Bone marrow (tissue), 2 donors: ENCODE results near the gene FHAD1.

ENCODE experiments used
- DNase-seq, 2 donors: peaks; one replicate each; lab custom pipeline; 2025; lab: John Stamatoyannopoulos, UW

FHAD1 gene

GRCh38 chr1:15246960-15247614 lies at the start of gene FHAD1:
TSS of gene FHAD1 (plus strand) at chr1:15247223. CDS start at chr1:15251785, 4,562 bp downstream.
- DNase-seq = no peak

DNA sequence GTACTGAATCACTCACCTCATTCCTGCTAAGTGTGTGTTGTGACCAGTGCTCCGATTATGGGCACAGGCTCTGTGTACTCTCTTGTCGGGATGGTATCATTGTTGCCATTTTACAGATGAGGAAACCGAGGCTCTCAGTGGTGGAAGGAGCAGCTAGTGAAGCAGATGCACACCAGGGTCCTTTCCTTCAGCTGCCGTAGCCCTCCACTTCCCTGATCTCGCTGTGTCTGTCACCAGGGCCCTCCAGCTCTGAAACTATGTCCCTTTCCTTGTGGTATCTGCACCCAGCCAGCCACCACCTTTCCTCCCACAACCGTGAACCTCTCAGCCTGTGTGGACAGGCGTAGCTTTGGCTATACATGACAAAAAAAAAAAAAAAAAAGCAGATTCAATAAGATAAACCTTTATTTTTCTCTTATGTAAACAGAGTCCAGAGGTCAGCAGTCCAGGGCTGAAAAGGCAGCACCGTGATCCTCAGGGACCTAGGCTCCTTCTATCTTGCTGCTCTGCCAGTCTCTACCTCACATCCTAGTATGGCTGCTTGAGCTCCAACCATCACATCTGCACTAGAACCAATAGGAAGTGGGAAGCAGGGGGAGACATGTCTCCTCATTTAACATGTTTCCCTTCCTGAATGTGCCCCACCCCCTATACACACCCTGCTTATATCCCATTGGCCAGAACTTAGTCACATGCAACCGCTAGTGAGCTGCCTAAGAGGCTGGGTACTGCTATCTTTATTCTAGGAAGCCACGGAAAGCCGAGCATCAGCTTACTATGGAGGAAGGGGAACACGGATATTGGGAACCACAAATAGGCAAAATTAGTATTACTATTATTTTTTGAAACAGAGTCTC lies 49.2 kb upstream of the FHAD1 start:
- DNase-seq = no peak

DNA sequence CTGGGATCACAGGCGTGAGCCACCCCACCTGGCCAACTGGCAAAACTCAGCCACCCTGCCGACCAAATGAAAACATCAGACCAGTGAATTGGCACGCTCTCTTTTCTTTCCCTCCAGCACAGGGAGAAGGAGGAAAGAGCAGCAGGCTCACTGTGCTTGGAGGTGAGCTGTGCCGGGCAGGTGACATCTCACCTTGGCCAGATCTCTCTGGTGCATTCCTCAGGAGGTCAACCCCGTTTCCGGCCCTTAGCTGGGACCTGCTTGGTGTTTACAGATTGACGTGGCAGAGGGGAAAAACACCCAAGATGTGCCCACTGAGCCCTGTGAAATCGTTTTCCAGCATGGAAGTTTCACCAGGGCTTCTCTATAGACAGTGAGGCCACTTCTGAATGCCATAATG lies 48.3 kb upstream of the FHAD1 start:
- no peak for DNase-seq

DNA sequence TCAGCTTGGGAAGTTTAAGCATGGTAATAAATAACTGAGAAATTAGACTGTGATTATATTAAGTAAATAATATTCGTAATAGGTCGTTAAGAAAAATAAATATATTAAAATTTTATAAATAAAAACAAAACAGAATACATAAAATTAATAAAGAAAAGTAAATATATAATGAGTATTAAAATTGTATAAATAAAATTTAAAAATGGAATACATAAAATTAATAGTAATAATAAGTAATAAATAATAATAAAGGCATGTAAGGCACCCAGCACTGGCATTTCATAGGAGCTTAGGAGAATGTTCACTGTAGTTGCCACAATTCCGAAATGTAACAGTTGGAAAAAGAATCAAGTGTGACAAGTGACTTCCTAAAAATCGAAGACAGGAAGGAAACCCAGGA lies 45.8 kb upstream of the FHAD1 start:
- no peak for DNase-seq

DNA sequence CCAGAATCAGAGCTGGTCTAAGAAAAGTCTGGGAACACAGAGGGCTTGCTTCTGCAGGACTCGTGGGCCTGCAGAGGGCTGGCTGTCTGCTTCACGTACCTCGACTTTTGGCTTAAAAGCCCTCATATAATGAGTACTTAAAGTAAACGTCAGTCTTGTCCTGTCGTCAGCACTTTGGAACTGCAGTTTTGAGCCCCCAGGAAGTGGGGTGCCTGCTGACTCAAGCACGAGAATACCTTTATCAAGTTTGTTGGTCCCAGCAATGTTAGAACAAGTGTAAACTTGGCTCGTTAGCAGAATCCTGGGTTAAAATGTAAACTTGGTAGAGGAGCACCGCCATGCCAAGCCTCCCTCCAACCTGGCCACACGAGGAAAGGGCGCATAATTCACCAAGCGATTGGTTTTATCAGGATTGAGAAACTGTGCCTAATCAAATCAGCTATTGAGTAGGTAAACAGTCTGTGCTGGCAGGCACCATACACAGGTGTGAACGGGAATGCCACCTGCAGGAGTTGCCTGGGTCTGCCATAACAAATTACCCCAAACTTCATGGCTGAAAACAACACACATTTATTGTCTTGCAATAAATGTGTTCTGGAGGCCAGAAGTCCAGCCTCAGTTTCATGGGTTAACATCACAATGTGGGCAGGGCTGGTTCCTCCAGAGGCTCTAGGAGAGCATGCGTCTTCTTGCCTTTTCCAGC lies 45.0 kb upstream of the FHAD1 start:
- no peak for DNase-seq

DNA sequence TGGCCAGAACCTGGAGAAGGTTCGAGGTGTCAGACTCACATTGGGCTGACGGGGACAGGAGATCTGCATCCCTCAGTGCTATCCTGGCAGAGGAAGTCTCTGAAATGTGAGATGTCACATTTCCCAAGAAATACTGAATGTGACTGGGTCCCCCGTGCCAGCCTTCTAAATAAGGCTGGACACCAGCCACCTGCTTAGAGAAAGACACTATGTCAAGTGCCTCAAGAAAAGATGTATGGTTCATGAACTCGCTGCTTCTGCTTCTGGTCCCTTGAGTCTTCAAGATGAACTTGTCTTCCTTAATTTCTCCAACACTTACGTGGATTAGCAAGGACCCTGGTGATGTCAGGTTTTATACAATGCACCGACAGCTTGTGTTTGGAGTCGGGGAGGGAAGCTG lies 42.1 kb upstream of the FHAD1 start:
- DNase-seq = no peak

GRCh38 chr1:15205586-15206346 lies 41.3 kb upstream of the FHAD1 start:
- no peak for DNase-seq

DNA sequence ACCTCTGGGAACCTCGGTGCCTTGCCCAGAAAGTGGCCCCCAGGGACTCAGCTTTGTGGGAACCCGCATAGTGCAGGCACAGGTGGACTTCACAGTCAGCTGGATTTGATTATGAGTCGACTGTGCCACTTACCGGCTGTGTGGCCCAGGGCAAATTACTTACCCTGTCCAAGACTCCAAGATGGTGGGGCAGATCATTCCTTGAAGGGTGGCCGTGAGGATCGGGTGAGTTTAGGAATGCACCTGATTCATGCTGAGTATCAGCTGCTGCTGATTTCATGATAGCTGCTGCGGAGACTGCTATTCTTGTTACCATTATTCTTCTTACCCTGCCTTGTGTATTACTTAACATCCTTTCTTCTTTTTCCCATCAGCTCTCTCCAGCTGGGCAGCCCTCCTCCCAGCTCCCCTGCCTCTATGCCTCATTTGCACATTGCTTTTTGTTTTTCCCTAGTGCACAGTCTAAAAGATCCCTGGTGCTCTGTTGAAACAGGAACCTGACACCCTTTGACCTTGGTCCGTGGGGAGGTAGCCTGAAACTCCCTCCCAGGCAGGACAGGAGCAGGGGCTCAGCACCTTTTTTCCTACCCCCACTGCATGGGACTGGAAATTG lies 40.5 kb upstream of the FHAD1 start:
- DNase-seq = no peak

DNA sequence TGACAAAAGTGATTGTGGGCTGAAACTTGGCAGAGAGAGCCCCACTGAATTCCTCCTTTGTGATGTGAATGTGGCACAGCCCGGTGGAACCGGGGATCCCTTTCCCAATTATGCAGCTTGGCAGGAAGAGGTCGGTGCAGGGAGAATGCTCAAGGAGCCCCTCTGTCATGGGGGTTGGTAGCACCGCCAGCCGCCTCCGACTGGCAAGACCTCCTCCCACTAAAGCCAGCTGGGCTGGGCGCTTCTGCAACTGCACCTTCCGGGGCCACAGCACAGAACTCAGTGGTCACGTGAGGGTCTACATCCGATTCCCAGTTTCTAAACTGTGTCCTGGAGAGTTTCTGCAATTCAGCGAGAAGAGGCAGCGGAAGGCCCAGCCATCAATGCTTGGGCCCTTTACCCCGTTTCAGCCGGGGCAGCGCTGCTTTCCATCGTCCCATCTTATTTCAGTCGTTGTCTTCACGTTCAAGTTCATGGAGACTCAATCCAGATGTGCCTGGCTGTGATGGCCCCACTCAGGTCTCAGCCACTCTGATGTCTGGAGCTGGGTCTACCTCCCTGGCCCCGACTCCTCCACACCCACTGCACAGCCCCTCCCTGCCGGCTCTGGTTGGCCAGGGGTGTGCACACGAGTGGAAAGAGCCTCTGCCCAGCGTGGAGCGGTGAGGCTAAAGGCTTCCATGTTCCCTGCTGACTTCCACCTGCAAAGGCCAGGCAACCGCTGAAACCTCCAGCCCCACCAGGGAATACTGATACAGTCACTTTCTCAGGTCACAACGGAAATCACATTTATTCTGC lies 39.8 kb upstream of the FHAD1 start:
- no peak for DNase-seq

DNA sequence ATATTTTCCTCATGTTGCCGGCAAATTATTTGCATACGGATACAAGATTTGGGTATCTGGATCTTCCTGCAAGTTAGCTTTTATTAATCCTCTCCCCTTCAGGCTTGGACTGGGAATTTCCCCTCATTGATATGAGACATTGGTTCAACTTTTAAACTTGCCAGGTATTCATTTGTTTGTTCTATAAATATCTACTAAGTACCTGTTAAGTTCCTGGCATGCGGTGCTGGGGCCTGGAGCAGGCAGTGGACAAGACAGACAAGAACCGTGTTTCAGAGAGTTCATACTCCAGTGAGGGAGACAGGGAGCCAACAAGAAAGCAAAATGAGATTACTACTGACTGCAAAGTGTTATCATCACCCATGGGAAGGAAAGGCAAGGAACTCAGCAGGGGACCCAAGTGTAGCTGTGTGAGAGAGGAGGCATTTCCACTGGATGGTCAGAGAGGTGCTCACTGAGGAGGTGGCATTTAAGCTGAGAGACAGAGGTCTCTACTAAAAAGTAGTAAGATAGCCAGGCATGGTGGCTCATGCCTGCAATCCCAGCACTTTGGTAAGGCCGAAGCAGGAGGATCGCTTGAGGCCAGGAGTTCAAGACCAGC lies 39.1 kb upstream of the FHAD1 start:
- DNase-seq = no peak

DNA sequence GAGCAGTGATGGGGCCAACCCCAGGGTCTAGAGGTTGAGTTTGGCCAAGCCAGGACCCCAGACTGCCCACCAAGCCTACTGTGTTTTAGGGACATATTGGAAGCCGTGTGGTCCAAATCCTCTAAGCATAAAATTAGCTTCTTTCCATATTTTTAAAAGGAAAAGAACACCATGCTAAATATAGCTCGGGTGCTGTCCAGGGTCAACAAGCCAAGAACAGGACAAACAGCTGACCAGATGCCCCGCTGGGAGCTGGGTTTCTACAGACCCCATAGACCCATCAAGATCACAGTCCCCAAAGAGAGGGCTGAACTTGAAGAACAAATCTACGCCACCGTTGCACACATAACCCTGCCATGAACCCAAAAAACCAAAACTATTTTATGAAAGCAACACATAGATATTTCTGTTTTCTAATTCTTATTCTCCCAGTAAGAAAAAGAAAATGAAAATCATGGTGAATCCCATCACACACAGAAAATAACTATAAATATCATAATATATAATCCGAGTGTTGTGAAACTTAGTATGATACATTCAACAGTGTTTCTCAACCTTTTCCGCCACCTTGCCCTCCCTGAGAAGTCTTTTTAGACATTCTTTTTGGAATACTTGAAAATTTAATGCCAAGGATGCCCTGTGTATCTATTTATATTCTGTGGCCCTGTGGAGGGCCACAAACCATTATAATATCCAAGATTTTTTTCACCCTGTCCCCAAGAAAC lies 36.2 kb upstream of the FHAD1 start:
- no peak for DNase-seq

GRCh38 chr1:15211424-15211823 lies 35.6 kb upstream of the FHAD1 start:
- no peak for DNase-seq

GRCh38 chr1:15212216-15212953 lies 34.6 kb upstream of the FHAD1 start:
- no peak for DNase-seq

DNA sequence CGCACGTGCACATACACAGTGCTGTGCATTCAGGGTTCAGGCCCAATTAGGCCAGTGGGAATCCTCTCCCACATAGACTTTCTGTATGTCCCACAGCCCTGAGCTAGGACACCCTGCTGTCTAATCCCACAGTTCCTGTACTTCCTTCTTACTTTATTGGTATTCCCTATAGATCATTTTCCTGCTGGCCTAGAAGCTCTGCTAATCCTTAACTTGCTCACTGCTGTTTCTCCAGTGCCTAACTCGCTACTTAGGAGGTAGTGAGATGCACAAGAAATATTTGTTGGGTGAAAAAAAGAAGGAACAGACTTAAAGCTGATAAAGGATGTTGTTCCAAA lies 34.1 kb upstream of the FHAD1 start:
- DNase-seq = no peak

- no peak for DNase-seq
Observed at GRCh38 chr1:15213341-15213821, 33.6 kb upstream of the FHAD1 start.

DNA sequence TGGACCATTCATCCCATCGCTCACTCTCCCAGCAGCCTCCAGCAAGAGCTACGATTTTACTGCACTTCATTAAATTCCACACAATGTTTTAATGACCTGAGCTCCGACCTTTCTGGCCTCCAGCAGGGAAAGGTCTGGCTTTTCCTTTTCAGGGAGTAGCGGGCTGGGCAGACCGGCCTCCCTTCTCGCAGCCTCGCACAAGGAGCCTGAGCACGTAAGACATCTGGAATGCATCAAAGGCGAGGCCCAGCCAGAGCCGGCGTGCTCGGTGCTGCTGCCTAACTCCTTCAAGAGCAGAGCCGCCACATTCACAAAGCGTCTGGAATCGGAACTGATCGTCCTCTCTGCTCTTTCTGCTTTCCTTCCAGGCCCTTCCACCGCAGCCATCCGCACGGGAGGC lies 32.5 kb upstream of the FHAD1 start:
- DNase-seq = no peak

DNA sequence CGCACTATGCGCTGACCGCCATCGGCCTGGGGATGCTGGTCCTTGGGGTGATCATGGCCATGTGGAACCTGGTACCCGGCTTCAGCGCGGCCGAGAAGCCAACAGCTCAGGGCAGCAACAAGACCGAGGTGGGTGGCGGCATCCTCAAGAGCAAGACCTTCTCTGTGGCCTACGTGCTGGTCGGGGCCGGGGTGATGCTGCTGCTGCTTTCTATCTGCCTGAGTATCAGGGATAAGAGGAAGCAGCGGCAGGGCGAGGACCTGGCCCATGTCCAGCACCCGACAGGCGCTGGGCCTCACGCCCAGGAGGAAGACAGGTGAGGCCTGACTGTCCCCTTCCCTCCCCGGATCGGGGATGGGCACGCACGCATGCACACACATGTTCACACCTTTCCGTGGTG lies 31.9 kb upstream of the FHAD1 start:
- DNase-seq = no peak

DNA sequence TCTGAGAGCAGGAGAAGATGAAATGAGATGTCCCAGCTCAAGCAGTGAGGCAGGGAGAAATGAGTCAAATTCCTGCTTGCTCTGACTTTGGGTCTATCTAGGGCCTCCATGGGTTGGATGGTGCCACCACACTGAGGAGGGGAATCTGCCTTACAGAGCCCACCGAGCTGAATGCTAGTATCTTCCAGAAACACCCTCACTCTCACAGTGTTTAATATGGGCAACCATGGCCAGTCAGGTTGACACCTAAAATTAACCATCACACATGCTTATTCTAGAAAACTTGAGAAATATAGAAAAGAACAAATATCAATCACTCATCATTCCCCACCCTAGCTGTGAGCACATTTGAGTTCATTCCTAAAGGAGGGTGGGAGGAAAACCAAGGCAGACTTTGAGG lies 29.4 kb upstream of the FHAD1 start:
- DNase-seq = no peak
